GM18873 (cell line): ENCODE data around the gene NOTCH1.
"Not testable (repeated sequence)": the region's sequence is repeated elsewhere in the genome, so short reads cannot be mapped to it uniquely, and the experiment has no call there.

Experiments used
- ATAC-seq: cut with Tn5 transposase; IDR thresholded peaks from one replicate; pipeline ENCODE4 v1.9.1; 2021; ENCODE audit warnings: mild to moderate bottlenecking, moderate library complexity, moderate number of reproducible peaks; ENCODE audit not compliant: unreplicated experiment, low FRiP score

Gene NOTCH1

DNA sequence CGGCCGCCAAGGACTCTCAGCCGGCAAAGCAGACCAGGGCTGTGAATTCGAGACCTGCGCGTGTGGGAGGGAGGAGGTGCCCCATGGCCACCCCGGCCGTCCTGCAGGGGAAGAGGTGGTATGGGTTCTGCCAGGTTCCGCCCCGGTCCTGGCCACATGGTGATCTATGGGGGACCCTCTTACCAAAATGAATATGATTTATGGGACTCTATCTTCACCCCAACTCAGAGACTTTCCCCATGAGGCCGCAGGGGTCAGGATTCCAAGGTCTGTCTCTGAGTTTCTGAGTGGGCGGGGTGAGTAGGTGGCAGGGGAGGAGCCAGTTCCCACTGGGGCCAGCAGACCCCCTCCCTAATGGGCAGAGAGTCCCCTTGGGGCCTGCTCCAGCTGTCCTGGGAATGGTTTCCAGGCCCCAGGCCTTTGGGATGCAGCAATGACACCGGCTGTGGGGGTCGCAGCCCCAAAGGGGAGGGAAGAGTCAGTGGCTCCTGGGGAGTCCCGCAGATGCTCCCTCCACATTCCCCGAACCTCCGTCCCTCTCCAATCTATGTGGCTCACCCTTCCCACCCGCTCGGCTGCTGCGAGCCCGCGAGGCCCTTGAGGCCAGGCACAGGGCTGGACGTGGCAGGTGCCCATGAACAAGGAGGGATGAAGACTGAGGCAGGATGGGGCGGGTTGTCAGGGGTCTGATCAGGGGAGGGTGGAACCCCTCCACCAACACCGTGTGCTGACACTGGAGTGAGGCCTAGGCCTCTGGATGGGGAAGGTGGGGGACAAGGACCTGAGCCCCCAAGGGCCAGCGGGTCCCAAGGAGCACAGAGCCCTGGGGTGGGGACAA, 20.1 kb upstream of the NOTCH1 start:
- no peak for ATAC-seq

DNA sequence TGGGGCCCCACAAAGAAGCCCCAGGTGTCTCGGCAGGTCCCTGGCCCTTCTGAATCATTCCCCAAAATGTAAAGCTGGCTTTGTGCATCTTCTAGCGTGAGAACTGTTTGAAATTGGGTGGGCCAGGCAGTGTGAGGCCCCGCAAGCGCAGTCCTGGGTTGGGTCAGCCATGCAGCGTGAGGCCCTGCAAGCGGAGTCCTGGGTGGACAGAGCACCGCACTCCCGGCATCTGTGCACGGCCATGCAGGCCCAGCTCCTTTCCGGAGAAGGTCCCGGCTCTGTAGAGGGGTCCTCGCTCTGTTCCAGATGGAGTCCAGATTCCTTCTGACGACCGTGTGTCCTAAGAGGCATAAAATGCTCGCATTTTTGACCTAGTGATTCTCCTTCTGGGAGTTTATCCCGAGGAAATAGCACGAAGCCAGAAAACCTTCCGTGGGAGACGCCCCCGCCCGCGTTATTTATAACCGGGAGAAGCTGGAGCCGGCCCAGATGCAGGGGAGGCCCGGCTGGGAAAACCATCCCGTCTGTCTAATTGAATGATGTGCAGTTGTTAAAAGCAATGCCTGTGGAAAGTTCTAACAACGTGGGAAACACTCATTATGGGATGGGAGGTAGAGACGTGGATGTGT, 19.4 kb upstream of the NOTCH1 start:
- no peak for ATAC-seq

DNA sequence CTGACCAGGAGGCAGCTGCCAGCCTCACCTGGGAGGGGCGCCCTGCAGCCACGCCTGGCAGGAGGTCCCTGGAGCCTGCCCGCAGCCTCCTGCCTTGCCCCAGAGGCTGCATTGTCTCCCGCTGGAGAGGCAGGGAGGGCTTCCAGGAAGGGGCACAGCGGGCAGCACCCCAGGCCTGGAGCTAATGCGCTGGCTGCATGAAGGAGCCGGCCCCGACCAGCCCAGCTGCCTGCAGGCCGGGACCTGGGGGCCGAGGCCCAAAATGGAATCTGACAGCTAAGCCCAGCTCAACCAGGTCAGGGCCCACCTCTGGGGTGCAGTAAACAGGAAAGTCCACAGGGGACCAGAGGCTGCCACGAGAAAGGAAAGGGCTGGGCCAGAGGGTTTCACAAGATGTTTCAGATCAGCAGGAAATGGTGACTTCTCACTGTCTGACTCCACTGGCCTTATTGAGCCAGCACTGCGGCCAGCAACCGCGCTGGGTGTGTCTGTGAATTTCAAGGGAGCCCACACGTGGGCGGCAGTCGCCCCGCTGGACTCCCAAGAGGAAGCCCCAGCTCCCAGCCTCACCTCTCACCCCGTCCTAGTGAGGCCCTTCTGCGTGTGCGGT, 18.6 kb upstream of the NOTCH1 start:
- peak; percentile 53 for ATAC-seq

DNA sequence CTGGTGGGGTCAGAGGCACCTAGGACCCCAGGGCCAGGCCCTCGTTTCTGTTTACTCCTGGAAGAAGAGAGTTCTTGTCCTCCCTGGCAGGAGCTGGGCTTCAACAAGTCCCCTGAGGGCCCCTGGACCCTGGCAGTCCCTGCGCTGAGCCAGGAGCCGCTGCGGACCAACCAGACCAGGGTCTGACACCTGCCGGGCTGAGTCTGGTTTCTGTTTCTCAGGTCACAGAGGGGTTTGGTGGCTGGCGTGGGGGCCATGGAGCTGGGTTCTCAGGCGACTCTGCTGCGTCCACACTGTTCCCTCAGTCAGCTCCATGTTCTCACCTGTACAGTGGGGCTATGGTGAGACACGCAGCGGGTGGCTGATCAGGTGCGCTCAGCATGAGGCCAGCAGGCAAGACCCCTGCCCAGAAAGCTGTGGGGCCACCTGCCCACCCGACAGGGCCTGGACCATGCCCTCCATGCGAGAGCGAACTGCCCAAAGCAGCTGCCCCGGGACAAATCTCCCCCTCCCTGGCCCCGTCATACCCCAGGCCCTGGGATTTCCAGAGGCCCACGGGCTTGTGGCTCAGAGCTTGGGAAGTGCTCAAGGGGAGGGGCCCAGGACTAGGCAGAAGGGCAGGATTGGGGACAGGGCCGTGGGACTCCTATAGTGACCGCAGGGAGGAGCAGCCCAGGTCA, 17.9 kb upstream of the NOTCH1 start:
- no peak for ATAC-seq

DNA sequence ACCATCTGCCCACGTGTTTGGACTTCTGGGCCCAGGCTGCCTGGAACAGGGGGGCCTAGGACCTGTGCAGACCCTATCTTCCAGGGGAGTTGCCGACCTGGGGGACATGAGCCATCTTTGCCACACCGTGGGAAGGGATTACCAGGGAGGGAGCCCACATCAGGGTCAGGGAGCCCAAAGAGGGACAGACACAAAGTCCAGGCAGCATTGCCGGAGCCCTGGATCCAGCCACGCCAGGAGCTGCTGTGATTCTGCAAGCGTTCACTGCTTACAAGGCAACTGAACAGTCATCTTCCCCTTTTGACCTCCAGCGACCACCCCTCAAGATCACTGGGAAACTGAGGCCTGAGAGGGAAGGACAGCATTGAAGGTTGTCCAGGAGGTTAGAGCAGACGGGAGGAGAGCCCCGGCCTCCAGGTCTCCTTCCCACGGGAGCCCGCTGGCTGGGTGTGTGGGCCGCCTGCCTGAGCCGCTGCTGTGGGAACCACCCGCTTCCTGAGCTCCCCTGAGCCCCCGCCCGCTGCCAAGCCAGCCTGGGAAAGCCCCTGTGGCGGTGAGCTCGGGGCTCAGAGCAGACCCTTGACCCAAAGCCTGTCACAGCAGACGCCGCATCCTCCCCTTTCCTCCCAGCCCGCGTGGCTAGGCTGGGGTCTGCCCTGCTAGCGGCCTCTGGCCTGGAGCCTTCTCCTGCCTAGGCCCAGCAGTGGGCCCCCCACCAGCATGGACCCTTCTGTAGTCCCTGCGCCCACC, 17.1 kb upstream of the NOTCH1 start:
- ATAC-seq, result no peak

DNA sequence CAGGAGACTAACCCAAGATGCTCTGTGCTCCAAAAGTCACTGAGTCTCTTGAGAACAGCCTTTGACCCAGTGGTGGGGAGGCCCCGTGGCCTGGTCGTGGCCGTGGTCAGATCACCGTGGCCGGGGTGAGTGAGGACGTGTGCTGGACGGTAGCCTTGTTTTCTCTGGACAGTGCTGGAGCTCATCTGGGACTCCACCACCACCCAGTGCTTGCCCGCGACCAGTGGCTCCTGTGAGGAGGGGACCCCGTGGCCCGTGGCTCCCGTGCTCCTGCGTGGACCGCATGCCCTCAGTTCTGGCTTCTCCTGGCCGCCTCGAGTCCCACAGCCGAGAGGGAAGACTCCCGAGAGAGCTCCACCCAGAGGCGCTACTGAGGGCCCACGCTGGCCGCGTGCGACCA, 15.9 kb upstream of the NOTCH1 start:
- ATAC-seq, result no peak

DNA sequence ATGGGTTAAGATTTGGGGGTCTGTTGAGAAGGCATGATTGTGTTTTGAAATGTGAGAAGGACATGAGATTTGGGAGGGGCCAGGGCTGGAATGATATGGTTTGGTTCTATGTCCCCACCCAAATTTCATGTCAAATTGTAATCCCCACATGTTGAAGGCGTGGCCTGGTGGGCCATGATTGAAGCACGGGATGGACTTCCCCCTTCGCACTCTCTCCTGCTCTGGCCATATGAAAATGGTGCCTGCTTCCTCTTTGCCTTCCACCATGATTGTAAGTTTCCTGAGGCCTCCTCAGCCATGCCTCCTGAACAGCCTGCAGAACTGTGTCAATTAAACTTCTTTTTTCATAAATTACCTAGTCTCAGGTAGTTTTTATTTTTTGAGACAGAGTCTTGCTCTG, 14.7 kb upstream of the NOTCH1 start:
- ATAC-seq, result no peak

DNA sequence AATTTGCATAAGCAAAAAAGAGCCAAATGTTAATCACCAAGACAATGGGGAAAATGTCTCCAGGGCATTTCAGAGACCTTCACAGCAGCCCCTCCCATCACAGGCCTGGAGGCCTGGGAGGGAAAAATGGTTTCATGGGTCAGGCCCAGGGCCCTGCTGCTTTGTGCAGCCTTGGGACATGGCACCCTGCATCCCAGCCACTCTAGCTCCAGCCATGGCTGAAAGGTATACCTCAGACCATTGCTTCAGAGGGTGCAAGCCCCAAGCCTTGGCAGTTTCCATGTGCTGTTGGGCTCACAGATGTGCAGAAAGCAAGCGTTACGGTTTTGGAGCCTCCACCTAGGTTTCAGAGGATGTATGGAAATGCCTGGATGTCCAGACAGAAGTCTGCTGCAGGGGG, 13.5 kb upstream of the NOTCH1 start:
- ATAC-seq, result not testable (repeated sequence)

DNA sequence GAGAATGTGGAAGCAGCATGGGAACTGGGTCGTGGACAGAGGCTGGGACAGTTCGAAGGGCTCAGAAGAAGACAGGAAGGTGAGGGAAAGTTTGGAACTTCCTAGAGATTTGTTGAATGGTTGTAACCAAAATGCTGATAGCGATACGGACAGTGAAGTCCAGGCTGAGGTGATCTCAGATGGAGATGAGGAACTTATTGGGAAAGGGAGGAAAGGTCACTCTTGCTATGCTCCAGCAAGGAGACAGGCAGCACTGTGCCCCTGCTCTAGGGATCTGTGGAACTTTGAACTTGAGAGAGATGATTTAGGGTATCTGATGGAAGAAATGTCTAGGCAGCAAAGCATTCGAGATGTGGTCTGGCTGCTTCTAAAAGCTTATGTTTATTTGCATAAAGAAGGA, 13.0 kb upstream of the NOTCH1 start:
- not testable (repeated sequence) for ATAC-seq

DNA sequence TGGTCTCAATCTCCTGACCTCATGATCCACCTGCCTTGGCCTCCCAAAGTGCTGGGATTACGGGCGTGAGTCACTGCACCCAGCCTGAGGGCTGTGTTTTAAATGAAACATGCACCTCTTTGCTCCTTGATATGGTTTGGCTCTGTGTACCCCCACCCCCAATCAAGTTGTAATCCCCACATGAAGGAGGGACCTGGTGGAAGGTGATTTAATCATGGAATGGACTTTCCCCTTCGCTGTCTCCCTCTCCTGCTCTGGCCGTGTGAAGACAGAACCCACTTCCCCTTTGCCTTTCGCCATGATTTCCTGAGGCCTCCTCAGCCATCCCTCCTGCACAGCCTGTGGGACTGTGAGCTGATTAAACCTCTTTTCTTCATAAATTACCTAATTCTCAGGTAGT, 12.5 kb upstream of the NOTCH1 start:
- ATAC-seq, result no peak

DNA sequence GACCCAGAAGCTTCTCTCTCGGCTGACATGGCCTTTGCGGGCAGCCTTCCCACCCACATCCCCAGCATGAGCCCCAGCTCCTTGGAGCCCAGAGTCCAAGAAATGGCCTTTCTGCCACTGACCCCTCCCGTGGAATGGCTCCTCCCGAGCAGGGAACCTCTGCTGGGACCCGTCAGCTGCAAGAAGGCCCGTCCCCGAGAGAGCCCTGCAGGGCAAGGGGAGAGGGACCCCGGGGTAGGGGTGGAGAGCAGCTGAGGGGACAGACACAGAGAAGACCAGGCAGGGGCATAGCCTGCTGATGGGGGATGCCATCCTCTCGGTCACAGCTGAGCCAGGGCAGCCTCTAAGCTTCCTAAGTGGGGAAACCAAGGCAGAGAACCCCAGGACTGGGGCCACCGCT, 11.2 kb upstream of the NOTCH1 start:
- no peak for ATAC-seq

DNA sequence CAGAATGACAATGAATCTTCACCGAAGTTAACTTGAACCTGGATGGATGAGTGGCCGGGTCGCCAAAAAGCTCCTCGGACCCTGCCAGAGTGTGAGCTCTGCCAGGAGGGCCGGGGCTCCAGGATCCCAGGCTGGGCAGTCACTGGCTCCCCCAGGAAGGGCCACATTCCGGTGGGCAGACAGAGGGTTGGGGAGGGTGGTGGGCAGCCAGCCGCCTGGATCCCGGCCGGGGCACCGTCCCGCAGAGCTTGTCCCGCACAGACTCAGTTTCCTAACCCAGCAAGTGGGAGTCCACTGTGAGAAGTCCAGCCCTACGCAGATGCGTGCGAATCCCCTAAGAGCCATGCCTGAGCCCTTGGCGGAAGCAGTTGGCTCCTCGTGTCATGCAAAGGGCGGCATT, 10.3 kb upstream of the NOTCH1 start:
- ATAC-seq, result no peak

DNA sequence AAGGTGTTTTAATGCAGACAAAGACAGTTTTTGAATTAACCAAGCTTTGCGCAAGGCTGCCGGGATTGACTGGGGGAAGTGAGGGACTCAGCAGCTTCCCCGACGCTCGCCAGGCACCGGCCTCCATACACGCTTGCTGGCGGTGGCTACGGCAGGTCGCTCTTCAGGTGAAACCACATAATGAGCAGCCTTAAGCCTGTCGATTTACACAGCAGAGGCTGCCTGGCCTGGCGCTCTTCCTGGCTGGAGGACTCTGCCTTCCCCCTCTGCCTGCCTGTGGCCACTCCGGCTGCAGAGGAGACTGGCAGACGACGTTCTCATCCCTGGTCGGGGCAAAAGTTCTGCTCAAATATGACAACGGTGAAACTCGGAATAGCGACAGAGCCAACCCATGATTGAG, 9.0 kb upstream of the NOTCH1 start:
- ATAC-seq, result no peak

DNA sequence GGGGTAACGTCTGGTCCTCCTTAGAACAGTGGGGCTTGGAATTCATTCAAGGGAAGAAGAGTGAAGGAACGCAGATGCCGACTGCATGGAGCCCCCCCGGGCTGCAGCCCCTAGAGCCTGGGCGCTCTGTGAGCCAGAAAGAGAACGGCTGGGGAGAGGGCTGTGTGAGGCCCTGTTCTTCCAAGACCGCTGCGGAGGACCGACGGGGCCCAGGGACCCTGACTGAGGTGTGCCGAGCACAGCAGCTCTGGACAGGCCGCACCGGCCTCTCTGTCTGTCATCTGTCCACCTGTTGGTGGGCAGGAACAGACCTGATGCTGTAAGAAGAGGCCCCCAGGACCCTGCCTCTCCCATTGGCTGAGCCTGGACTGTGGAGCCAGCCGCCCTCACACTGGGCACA, 7.7 kb upstream of the NOTCH1 start:
- no peak for ATAC-seq

DNA sequence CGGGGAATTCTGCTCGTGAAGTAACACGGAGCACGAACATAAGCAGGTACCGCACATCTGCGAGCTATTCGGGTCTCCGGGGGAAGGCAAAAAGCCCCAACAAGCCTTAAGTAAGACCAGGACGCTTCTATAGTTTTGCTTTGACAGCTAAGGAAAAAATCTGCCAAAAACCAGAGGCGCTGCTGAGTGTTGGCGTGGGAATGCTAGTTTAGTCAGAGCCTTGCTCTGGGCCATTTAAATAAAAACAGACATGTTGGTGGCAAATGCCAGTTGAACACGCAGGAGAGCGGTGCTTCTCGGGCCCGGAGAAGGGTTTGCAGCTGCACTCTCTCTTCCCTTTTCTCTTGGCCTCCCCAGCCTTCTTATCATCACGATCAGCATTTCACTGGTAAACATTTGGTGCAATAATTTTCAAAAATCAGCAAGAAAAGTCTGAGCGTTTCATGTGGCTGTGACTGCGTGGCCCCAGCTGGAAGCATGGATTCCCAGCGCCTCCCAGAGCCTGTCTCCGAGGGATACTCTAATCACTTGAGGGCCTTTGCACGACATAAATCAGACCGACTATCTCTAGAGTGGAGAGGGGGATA, 6.4 kb upstream of the NOTCH1 start:
- no peak for ATAC-seq

DNA sequence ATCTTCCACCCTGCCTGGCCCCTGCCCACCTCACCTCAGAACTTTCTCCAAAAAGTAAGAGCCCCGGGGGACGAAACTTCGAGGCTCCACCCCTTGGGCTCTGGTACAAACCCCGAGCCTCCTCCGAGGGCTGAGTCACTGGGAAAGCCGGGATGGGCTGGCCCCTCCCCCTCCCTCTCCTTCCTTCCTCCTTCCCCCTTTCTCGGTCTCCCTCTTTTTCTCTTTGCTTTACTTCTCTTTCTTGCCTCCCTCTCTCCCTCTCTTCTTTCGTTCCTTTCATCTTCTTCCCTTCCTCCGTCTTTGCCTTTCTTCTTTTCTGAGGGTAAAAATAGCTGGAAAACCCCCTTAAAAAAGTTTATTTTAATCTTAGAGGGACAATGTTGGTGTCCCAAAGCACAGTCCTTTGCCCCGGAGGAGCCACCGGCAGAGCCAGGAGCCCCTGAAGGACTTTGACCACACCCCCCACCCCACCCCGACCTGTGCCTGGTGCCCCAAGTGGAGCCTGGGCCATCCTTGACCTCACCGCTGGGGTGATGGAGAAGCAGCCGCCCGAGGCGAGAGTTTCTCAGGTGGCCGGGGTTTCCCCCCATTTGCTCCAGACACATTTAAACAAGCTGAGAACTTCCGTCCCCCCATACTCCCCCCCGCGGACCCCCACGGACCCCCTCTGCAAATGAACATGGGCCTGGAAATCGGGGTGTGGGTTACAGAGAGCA, 5.7 kb upstream of the NOTCH1 start:
- no peak for ATAC-seq

DNA sequence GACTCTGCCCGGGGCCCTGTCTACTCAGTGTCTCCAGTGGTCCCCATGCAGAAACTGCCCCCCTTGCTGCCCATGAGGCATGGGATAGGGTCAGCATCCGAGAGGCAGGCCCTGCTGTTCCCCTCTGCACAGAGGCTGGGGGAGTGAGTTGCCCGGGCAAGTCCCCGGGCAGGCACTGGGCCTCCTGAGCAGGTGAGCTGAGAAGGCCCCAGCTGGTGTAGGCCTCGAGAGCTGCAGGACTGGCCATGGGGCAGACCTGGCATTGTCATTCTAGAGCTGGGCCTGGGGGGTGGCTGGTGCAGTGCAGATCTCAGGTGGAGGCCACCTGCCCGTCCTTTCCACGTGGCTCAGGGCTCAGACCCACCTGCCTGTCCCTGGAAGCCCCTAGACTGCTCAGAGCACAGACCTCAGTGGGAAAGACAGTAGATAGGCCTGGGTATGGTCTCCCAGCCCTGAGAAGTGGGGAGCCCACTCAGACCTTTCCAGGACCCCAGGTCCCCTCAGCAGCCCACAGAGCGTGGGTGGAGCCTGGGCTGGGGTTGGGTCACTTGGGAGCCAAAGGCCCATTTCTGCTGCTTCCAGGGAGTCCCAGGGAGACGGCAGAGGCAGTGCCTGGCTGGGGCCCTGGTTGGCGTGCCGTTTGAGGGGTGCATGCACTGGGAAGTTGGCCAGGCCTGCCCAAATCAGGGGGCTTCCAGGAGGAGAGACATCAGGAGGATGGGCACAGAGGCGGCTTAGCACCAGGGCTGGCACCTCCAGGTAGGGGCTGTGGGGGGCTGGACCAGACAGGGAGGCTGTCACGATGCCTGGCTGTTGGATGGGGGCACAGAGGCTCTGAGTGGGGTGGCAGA, 4.8 kb upstream of the NOTCH1 start:
- no peak for ATAC-seq
